OCI-LY1 (cell line): ENCODE data around the gene CIB2.

Source experiments
- H2AFZ ChIP-seq: fragments of 200-600 bp; sonication (generic), shearing (Covaris generic); 2 replicates; pipeline ENCODE4 v1.6.0; 2014; ENCODE audit warnings: antibody characterized with exemption, mild to moderate bottlenecking, low read length
- H3F3A ChIP-seq: fragments of 200-600 bp; sonication (generic), shearing (Covaris generic); 2 replicates; pipeline ENCODE4 v1.6.0; 2014; ENCODE audit warnings: mild to moderate bottlenecking, antibody characterized with exemption, low read length, moderate library complexity; ENCODE audit not compliant: insufficient read depth
- H3K27ac ChIP-seq: fragments of 200-600 bp; sonication (generic); 2 replicates; pipeline ENCODE4 v1.5.1; 2014; ENCODE audit warnings: low read length, mixed run types, mild to moderate bottlenecking, low read depth; ENCODE audit not compliant: poor library complexity, severe bottlenecking
- H3K27me3 ChIP-seq: fragments of 200-600 bp; sonication (generic); 2 replicates; pipeline ENCODE4 v1.6.0; 2014; ENCODE audit warnings: antibody characterized with exemption, mild to moderate bottlenecking, low read length, moderate library complexity; ENCODE audit not compliant: insufficient read depth
- H3K36me3 ChIP-seq: fragments of 200-600 bp; sonication (generic); 2 replicates; pipeline ENCODE4 v1.6.1; 2014; ENCODE audit warnings: mild to moderate bottlenecking, antibody characterized with exemption, low read length, moderate library complexity, mixed read lengths; ENCODE audit not compliant: insufficient read depth
- H3K4me1 ChIP-seq: fragments of 200-600 bp; sonication (generic); 2 replicates; pipeline ENCODE4 v1.5.1; 2014; ENCODE audit warnings: mild to moderate bottlenecking, low read length, moderate library complexity; ENCODE audit not compliant: insufficient read depth, severe bottlenecking
- H3K4me2 ChIP-seq: fragments of 200-600 bp; sonication (generic), shearing (Covaris generic); 2 replicates; pipeline ENCODE4 v1.6.1; 2014; ENCODE audit warnings: low read length
- H3K4me3 ChIP-seq: fragments of 200-600 bp; sonication (generic); 2 replicates; pipeline ENCODE4 v1.5.1; 2014; ENCODE audit warnings: low read length, low read depth, mild to moderate bottlenecking, mixed read lengths; ENCODE audit not compliant: poor library complexity, severe bottlenecking
- H3K79me2 ChIP-seq: fragments of 200-600 bp; shearing (Covaris generic); 2 replicates; pipeline ENCODE4 v1.6.1; 2016; ENCODE audit warnings: mixed run types, low read length, mixed read lengths; ENCODE audit not compliant: insufficient read depth
- H3K9ac ChIP-seq: fragments of 200-600 bp; sonication (generic), shearing (Covaris generic); 2 replicates; pipeline ENCODE4 v1.6.1; 2014; ENCODE audit warnings: mild to moderate bottlenecking, low read length, mixed read lengths
- H3K9me2 ChIP-seq: fragments of 200-600 bp; sonication (generic), shearing (Covaris generic); 2 replicates; pipeline ENCODE4 v1.6.1; 2014; ENCODE audit warnings: low read depth, mild to moderate bottlenecking, low read length, mixed read lengths
- H3K9me3 ChIP-seq: fragments of 200-600 bp; shearing (Covaris generic); 2 replicates; pipeline ENCODE4 v1.6.1; 2014; ENCODE audit warnings: low read length, mixed read lengths
- H4K20me1 ChIP-seq: fragments of 200-600 bp; sonication (generic), shearing (Covaris generic); 2 replicates; pipeline ENCODE4 v1.6.0; 2016; ENCODE audit warnings: mild to moderate bottlenecking, low read length; ENCODE audit not compliant: insufficient read depth
- EZH2 ChIP-seq: fragments of 200-600 bp; sonication (generic), shearing (Covaris generic); IDR thresholded peaks from 2 replicates; pipeline ENCODE4 v1.8.0; 2017; ENCODE audit warnings: borderline replicate concordance, mixed run types, mild to moderate bottlenecking, antibody characterized with exemption, low read length, moderate library complexity, mixed read lengths
- TF ChIP-seq, protein P1 (sequence below): fragments of 200-600 bp; sonication (generic), shearing (Covaris generic); IDR thresholded peaks from 2 replicates; pipeline ENCODE4 v1.5.1; 2017; ENCODE audit warnings: mild to moderate bottlenecking, antibody characterized with exemption, low read length, moderate library complexity, mixed read lengths

Gene CIB2

GRCh38 chr15:78131295-78132061 is at the start of gene CIB2:
TSS of gene CIB2 (minus strand) at chr15:78131445. CDS start at chr15:78131215, 230 bp downstream.
- Histone ChIP-seq H3K9me3 (no peaks in the 10 kb centered on the region), H2AFZ (peak within 1 kb of the TSS; percentile 70), H3K9ac (peak within 1 kb of the TSS; percentile 79), H3K27me3 (no peaks in the 10 kb centered on the region), H3K4me1 (peaks cover 12% of the 10 kb centered on the region), H3K79me2 (no peaks in the 10 kb centered on the region), H3K27ac (no peak within 1 kb of the TSS), H4K20me1 (no peaks in the 10 kb centered on the region), H3K36me3 (no peaks in the 10 kb centered on the region), H3K4me3 (peak within 1 kb of the TSS; percentile 75), H3F3A (no peaks in the 10 kb centered on the region), H3K4me2 (peak within 1 kb of the TSS; percentile 85), H3K9me2 (no peaks in the 10 kb centered on the region)
- TF ChIP-seq, protein P1, sequence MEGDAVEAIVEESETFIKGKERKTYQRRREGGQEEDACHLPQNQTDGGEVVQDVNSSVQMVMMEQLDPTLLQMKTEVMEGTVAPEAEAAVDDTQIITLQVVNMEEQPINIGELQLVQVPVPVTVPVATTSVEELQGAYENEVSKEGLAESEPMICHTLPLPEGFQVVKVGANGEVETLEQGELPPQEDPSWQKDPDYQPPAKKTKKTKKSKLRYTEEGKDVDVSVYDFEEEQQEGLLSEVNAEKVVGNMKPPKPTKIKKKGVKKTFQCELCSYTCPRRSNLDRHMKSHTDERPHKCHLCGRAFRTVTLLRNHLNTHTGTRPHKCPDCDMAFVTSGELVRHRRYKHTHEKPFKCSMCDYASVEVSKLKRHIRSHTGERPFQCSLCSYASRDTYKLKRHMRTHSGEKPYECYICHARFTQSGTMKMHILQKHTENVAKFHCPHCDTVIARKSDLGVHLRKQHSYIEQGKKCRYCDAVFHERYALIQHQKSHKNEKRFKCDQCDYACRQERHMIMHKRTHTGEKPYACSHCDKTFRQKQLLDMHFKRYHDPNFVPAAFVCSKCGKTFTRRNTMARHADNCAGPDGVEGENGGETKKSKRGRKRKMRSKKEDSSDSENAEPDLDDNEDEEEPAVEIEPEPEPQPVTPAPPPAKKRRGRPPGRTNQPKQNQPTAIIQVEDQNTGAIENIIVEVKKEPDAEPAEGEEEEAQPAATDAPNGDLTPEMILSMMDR = peak; percentile 59
- no peak for TF ChIP-seq EZH2

- Histone ChIP-seq H3K9me3 (no peaks in the 10 kb centered on the region), H3K4me3 (no peak overlapping the region), H3K9me2 (no peaks in the 10 kb centered on the region), H3K27ac (no peak overlapping the region), H3K9ac (no peak overlapping the region), H3F3A (no peaks in the 10 kb centered on the region), H4K20me1 (no peaks in the 10 kb centered on the region), H2AFZ (no peak overlapping the region), H3K4me1 (no peaks in the 10 kb centered on the region), H3K27me3 (no peaks in the 10 kb centered on the region; the same call in 1 of the 2 replicates), H3K36me3 (no peaks in the 10 kb centered on the region), H3K4me2 (no peak overlapping the region), H3K79me2 (no peaks in the 10 kb centered on the region)
- TF ChIP-seq, protein P1 = no peak
- TF ChIP-seq EZH2 = no peak
Measured at GRCh38 chr15:78179906-78180305, 48.7 kb upstream of the CIB2 start.

DNA sequence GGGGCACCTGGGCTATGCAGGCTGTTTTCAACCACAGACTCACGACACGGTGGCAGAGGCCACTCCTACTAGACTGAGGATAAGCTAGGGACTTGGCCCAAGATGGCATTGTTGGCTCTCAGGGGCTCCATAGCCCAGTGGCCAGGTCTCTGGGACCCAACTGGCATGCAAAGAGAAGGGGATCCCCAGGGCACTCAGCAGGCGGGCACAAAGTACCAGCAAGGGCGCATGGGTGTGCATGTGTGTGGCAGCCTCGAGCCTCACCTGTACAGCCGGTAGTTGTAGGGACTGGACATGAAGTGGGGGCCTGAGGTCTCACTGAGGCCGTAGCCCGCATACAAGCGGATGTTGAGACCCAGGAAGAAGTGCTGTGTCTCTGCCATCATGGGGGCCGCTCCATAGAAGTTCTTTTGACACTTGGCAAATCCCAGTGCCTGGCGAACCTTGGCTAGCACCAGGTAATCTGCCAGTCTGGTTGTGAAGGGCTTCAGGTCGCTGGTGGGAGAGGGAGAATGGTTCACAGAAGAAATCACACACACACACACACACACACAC is 48.1 kb upstream of the CIB2 start:
- H3F3A ChIP-seq = no peaks in the 10 kb centered on the region
- no peak overlapping the region for H2AFZ ChIP-seq
- no peaks in the 10 kb centered on the region for H4K20me1 ChIP-seq
- no peak overlapping the region for H3K27ac ChIP-seq
- H3K4me2 ChIP-seq = no peak overlapping the region
- TF ChIP-seq EZH2 = no peak
- TF ChIP-seq, protein P1 = no peak
- no peak overlapping the region for H3K4me3 ChIP-seq
- no peaks in the 10 kb centered on the region for H3K9me2 ChIP-seq
- H3K36me3 ChIP-seq = no peaks in the 10 kb centered on the region
- H3K9me3 ChIP-seq = no peaks in the 10 kb centered on the region
- peaks cover 4% of the 10 kb centered on the region for H3K4me1 ChIP-seq
- H3K27me3 ChIP-seq = no peaks in the 10 kb centered on the region; the same call in 1 of the 2 replicates
- no peaks in the 10 kb centered on the region for H3K79me2 ChIP-seq
- H3K9ac ChIP-seq = no peak overlapping the region
